Fibroblast of skin of right biceps (primary cell): Measurements from ENCODE around the gene KCNC1.

Experiments used
- DNase-seq: peaks from one replicate; pipeline ENCODE4 v3.0.0-alpha.2; 2013

Gene KCNC1

GRCh38 chr11:17798253-17798652 is 63.7 kb downstream of the KCNC1 start:
- DNase-seq = no peak

DNA sequence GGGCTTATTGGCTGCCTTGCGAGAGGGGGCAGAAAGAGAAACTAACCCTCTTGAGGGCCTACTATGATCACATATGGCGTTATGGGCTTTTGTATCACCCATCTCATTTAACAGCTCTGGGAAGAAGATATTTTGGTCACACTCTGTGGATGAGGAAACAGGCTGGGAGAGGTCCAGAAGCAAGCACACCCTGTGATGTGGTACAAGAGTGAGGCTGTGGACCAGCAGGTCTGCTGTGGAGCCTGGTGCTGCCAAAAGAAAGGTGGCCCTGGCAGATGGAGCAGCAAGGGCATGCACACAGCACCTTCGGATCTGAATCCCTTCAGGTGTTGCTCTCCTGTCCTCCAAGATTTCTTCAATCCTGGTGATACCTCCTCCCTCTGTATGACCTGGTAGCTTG is 64.1 kb downstream of the KCNC1 start:
- DNase-seq = no peak

GRCh38 chr11:17799147-17799546 is 64.6 kb downstream of the KCNC1 start:
- DNase-seq = no peak

DNA sequence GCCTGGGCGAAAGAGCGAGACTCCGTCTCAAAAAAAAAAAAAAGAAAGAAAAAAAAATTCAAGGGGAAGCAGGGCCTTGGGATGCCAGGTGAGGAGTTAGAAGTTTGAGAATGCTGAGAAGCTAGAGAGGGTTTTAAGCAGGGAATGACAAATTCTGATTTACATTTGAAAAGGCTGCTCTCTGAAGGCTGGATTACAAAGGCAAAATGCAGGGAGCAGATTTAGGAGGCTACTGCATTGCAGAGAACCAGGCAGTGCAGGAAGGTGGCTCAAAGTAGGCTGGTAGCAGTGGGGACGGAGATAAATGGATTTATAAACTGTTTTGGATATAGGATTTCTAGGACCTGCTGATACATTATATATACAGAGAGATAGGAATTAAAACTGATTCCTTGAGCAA is 66.6 kb downstream of the KCNC1 start:
- DNase-seq = no peak

GRCh38 chr11:17802491-17802890 is 67.9 kb downstream of the KCNC1 start:
- DNase-seq = no peak

- DNase-seq = no peak
These were observed 69.3 kb downstream of the KCNC1 start for GRCh38 chr11:17803754-17804334.

- DNase-seq = no peak
These were observed 70.5 kb downstream of the KCNC1 start for GRCh38 chr11:17805043-17805442.

GRCh38 chr11:17805873-17806272 is 71.3 kb downstream of the KCNC1 start:
- DNase-seq = no peak

DNA sequence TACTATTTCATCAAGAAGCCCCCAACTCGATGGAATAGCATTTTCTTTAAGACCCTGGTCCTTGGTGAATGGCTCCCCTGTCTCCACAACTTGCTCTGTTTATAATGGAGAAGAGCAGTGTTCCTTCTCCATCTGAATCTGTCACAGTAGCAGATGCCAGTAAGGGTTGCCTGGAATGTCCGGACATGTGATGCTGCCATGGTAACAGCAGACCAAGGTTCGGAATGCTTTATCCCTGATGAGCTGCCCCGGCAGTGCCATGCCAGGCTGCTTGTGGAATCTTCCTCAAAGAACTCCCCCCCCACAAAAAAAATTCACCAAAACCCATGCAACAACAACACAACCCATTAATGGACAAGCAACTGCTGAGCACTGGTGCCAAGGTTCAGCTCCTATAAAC is 72.5 kb downstream of the KCNC1 start:
- no peak for DNase-seq

GRCh38 chr11:17810041-17810440 is 75.5 kb downstream of the KCNC1 start:
- DNase-seq = no peak

- peak; percentile 40 for DNase-seq
These were observed 76.2 kb downstream of the KCNC1 start for GRCh38 chr11:17810746-17811145.

DNA sequence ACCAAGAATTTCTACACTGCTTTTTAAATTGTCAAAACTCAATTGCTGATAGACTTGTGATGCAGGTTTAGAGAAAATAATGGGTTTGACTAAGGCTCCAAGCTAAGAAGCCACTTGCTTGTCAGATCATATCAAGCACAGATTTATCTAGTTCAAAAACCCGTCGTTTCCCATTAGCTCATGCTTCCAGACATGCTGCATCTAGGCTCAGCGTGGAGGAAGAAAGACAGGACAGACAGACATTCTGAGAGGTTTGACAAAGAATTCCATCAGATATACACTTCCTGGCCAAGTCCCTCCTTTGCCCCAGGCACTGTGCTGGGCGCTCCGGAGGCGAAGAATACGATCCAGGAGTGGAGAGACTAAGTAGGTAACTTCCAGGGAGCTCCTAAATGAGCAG is 76.8 kb downstream of the KCNC1 start:
- DNase-seq = no peak

- DNase-seq = no peak
These were observed 77.7 kb downstream of the KCNC1 start for GRCh38 chr11:17812091-17812864.

- DNase-seq = no peak
These were observed 78.2 kb downstream of the KCNC1 start for GRCh38 chr11:17812865-17813187.

- no peak for DNase-seq
These were observed 78.9 kb downstream of the KCNC1 start for GRCh38 chr11:17813391-17814059.

DNA sequence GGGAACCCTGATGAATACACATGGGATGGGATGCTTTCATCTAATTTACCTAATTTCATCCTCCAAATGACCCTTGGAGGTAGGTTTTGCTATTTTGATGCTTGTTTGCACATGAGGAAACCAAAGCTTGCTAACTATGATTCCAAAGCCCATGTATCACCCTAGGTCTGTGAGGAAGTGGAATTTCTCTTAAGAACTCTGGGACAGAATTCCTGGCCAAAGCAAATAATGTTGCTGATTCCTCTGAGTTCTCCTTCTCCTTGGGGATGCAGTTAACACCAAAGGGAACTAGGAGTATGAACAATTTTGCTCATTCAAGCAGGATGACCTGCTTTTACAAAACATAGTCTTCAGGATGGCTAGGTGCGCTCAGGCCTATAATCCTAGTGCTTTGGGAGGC is 80.0 kb downstream of the KCNC1 start:
- no peak for DNase-seq

DNA sequence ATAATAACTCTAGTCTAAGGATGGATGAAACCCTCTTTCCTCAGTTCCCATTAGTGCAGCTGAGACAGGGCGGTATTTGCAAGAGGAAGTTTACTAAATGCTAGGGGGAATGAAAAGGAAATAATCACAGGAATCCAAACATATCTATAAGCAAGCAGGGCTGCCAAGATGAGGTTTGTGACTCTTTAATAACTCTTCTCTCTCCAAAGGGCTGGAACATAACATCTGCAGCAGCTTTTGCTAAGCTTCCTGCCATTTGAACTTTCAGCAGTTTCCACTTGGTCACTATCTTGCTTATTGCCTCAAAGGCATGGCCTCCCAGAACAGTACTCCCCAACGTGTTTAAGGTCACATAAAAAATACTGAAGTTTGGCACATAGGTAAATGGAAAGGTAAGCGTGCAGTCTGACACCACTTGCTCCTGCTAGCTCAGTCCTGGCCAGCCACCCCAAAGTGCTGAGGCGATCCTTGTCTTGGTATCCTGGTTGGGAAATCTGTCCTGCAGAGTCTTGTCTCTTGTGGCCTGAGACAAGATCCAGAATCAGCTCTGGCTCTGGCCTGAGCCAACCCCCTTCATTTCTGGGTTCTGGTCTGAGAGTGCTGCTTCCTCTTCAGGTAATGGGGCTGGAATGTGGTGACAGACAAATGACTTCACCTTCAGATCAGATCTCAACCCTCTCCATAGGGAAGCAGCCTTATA is 81.8 kb downstream of the KCNC1 start:
- no peak for DNase-seq

DNA sequence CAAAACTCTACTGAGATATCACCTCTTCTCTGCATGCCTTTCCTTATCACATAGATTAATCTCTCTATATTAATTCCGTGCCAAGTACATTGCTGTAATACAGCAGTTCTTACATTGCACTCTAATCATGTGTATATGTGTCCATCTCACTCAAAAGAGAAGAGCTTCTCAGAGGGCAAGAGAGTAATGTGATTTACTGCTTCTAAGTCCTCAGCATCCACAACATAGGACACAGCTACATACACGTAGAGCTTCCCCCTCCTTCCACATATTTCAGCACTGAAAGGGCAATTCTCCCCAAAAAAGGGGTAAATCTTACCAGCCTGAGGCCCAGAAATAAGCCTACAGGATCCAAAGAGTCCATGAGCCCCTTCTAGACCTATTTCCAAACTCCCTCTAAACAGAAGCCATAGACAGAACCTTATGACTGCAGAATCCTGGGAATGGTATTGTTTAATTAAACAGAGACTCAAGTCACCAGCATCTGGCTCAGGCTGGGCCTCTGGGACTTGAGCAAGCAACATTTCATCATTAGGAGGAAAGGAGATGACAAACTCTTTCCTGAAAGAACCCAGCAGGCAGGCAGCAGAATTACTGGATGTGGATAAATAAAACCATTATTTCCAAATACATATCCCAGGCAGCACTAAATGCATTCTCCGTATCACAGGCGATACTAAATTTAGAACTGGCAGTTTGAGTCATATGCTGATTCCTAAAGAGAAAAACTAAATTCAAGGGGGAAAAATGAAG is 87.2 kb downstream of the KCNC1 start:
- peak; percentile 76 for DNase-seq

DNA sequence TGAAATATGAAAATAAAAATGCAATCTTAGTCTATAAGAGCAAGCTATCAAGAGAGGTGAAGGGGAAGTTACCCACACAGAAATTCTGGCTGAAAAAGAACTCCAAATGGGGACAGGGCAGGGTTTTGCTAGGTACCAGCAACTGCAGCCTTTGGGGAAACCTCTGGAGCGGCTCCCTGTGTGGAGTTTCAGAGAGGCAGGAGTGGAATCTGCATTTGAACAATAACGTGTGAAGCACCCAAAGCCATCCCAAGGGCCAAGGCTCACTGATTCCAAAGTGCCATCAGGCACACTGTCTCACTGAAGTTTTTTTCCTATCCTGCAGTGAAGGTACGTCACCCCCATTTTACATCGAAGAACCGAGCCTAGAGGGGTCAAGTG is 87.8 kb downstream of the KCNC1 start:
- DNase-seq = no peak

GRCh38 chr11:17827006-17827405 is 92.4 kb downstream of the KCNC1 start:
- DNase-seq = no peak

- peak; percentile 50 for DNase-seq
These were observed 93.8 kb downstream of the KCNC1 start for GRCh38 chr11:17828311-17828751.

GRCh38 chr11:17831228-17831627 is 96.6 kb downstream of the KCNC1 start:
- DNase-seq = no peak

GRCh38 chr11:17831883-17832282 is 97.3 kb downstream of the KCNC1 start:
- no peak for DNase-seq
